Activated effector memory CD4-positive, alpha-beta T cell treated with Interleukin-2 at 50 U/mL for 16 hours (primary cell): ENCODE measurements around the gene INTS2.
"Not testable (repeated sequence)": the region's sequence is repeated elsewhere in the genome, so short reads cannot be mapped to it uniquely, and the experiment has no call there.

Experiments used
- DNase-seq: peaks from one replicate; pipeline ENCODE4 v3.0.0-alpha.2; 2020

INTS2 gene

DNA sequence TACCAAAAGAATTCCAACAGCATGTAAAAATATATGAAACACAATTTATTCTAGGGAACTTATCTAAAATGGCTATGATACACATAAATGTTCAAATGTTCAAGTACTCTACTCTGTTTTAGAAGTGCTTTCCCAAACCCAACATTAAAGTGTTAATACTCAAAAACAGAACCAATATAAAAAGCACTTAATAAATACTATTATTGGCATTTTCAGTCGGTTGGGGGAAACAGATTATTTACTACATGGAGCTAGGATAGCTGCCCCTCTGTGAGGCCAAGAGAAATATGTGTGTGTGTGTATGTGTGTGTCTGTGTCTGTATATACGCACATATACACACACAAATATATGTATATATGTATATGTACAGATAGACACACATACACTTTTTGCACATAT lies 32.4 kb downstream of the INTS2 start:
- no peak for DNase-seq

DNA sequence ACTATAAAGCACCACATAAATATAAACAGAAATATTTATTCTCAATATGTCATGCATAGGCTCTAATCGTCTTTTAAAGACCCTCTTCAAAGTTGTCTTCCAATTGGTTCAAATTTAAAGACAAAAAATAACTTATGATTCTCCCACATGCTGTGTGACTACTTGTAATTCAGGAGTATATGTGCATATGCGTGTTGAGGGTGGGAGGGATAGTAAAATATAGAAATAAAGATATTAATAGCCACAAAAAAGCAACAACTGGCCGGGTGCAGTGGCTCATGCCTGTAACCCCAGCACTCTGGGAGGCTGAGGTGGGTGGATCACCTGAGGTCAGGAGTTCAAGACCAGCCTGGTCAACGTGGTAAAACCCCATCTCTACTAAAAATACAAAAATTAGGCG lies 33.5 kb downstream of the INTS2 start:
- not testable (repeated sequence) for DNase-seq

DNA sequence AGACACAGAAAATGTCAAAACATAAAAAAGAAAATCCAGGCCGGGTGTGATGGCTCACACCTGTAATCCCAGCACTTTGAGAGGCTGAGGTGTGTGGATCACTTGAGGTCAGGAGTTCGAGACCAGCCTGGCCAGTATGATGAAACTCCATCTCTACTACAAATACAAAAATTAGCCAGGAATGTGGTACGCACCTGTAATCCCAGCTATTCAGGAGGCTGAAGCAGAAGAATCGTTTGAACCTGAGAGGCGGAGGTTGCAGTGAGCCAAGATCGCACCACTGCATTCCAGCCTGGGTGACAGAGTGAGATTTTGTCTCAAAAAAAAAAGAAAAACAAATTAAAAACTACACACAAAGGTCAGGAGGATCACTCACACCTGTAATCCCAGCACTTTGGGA lies 40.0 kb downstream of the INTS2 start:
- not testable (repeated sequence) for DNase-seq

DNA sequence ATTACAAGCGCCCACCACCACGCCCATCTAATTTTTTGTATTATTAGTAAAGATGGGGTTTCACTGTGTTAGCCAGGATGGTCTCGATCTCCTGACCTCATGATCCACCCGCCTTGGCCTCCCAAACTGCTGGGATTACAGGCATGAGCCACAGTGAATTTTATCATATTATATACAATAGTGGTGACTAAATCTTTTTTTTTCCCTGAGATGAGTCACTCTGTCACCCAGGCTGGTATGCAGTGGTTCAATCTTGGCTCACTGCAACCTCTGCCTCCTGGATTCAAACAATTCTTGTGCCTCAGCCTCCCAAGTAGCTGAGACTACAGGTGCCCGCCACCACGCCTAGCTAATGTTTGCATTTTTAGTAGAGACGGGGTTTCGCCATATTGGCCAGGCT lies 41.9 kb downstream of the INTS2 start:
- not testable (repeated sequence) for DNase-seq

DNA sequence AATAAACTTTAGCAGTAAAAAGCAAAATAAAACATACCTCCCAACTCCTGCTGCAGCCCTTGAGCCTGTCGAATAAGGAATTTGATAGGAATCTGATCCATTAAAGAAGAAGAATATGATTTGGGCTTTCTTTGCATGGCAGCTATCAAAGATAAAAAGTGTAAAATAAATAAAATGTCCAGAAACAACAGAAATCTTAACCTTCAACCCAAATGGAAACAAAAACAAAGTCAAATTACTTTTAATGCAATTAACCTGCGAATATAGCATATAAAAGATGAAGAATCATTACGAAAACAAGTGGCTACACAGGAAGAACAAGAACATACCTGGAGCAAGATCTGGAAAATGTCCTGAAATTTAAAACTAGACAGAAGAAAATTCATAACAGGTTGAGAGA lies 42.9 kb downstream of the INTS2 start:
- DNase-seq: no peak

DNA sequence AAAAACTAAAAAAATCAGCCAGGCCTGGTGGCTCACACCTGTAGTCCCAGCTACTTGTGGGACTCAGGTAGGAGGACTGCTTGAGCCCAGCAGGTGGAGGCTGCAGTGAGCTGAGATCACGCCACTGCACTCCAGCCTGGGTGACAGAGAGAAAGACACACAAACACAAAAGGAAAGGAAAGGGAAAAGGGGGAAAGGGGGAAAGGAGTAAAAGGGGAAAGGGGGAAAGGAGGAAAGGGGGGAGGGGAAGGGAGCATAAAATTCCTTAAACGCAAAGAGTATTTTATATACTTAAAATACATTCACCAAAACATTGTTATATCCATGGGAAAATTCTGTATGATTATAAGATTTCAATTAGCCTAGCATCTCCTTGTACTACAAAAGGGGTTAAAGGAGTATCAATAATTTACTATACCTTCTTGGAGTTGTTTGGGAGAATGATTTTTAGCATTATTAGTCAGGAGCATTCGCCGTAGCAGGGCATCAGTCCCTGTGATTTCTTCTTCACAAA lies 47.1 kb downstream of the INTS2 start:
- DNase-seq: no peak

DNA sequence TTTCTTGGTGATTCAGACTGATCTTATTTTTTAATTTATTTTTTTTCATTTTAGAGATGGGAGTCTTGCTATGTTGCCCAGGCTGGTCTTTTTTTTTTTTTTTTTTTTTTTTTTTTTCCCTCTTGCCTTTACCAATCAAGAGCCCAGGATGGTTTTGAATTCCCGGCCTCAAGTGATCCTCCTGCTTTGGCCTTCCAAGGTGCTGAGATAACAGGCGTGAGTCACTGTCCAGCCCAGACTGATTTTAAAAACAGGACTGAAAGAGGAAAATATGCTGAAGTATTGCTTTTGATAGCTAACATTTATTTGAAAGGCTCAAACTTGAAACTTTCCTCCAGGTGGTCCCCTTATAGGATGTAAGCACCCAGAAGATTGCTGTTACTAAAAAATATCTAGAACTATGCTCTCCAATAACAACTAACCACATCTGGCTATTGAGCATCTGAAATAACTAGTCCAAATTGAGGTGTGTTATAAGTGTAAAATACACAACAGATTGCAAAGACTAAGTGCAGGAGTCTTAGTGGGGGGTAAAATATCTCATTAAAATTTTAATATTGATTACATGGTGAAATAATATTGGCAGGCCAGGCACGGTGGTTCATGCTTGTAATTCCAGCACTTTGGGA lies 48.7 kb downstream of the INTS2 start:
- no peak for DNase-seq

DNA sequence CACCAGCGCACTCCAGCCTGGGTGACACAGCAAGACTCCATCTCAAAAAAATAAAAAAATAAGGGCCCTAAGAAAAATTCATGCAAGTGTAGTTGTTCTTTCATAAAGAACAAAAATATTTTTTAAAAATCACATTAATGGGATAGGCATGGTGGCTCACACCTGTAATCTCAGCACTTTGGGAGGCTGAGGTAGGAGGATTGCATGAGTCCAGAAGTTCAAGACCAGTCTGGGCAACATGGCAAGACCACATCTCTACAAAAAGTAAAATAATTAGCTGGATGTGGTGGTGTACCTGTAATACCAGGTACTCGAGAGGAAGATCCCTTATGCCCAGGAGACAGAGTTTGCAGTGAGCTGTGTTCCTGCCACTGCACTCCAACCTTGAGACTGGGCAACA lies 49.3 kb downstream of the INTS2 start:
- DNase-seq: no peak

DNA sequence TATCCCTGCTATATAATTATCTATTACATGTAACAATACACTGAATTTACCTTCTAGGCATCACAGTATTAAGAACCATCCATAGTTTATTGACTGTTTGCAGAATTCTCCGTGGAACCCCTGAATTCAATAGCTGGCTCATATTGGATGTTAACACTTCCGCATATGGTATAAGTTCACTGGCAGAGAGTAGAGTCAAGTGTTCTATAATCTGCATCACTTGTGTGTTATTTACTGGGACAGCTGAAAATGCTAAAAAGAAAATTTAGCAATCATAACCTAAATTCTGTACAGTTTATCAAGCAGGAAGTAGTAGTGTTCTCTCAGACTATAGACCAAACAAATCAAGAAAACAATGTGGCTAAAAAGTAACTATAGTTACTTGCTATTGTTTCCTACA lies 49.9 kb downstream of the INTS2 start:
- DNase-seq: no peak

DNA sequence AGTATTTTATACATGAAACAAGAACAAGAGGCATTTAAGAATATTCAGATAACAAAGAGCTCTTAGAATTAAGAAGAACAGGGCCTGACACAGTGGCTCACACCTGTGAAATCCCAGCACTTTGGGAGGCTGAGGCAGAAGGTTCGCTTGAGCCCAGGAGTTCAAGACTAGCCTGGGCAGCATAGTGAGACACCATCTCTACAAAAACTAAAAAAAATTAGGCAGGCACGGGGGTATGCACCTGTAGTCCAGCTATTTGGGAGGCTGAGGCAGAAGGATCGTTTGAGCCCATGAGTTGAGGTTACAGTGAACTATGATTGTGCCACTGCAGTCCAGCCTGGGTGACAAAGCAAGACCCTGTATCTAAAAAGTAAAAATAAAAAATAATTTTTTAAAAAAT lies 52.0 kb downstream of the INTS2 start:
- no peak for DNase-seq

DNA sequence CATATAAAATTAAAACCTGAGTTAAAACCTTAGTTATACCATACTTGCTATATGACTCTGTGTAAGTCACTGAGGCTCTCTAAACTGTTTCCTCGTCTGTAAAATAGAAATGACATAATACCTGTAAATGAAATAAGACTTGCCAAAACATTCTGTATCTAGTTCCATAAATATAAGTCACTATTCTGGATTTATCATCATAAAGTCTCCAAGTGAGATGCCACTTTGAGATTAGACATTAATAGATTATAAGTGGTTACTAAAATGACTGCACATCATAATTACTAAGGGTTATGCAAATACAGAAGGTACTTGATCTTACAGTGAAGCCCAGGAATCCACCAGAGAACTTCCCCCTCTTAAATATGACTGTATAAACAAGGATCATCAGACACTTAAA lies 52.5 kb downstream of the INTS2 start:
- DNase-seq: no peak

DNA sequence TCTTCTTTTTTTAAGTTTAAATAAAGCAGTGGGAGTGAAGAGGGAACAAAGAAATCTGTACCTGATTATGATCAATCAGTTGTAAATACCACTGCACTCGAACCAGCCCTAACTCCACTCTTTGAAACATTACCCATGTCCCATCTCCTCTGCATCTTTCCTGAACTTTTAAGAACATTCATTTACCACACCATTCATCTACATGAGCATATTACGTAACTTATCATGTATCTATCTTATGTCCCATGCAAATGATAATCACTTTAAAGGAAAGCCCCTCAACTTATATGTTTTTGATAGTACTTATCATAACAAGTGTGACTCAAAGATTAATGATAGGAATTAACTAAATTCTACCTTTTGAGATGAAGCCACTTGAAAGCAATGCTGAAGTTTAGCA lies 53.7 kb downstream of the INTS2 start:
- DNase-seq: no peak

DNA sequence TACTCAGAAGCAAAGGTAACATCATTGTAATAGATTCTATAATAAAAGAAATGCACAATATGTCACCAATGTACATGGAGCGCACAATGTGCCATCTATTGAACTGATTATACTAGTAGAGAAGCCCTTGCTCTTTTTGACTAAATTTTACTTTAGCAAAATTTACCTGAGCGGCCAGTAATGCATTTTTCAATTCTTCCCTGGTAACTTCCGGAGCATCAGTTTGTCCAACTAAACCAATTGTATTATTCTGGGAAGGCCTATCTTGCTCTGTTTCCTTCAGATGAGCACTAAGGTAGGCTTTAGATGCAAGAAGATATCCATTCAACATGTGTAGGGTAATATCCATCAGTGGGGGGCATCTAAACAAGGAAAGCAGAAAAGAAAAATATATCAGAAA lies 55.7 kb downstream of the INTS2 start:
- DNase-seq: no peak

DNA sequence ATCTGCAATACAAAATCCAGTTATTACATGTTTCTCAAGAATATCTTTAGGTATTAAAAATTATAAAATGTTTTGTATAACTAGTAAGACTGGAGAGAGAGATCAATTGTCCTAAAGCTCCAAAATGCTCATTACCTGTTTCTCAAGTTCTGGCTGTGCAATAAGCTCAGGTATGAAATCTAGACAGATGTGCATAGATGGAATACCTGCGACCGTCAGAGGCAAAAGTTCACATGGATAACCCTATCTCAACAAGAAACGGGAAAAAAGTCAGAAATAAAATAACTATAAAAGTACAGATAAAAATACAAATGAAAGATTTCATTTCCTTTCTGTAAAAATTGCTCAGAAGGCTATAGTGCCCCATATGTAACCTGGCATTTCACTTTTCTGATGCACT lies 58.6 kb downstream of the INTS2 start:
- no peak for DNase-seq

DNA sequence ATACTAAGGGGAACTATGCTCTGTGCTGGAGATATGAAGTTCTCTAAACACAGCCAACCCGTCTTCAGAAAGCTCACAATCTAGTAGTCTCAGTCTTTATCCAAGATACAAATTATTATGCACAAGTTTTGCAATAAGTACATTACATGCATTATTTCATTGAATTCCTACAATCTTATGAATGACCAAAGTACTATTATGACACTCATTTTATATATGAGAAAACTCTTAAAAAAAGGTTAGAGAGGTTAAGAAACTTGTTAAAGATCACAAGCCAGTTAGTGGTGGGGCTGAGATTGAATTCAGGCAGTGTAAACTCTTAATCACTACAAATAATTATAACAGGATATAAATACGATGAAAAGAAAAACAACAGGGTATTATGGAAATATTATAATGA lies 59.7 kb downstream of the INTS2 start:
- DNase-seq: no peak

DNA sequence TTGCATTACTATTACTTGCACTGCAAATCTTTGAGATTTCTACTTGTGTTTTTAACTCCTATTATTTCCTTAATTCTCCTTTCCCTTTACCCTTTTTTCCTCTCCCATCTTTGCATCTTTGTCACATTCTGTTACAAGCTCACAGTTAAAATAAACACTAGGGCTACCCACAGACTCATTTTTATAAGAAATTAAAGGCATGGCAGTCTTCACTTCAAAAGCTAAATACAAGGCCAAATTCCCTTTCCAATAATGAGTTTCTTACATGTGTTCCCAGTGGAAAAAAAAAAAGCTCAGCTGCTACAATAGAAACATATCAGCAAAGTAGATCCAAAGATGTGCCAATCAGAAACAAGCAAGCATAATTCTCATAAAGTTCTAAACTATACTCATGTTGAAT lies 60.7 kb downstream of the INTS2 start:
- DNase-seq: no peak

DNA sequence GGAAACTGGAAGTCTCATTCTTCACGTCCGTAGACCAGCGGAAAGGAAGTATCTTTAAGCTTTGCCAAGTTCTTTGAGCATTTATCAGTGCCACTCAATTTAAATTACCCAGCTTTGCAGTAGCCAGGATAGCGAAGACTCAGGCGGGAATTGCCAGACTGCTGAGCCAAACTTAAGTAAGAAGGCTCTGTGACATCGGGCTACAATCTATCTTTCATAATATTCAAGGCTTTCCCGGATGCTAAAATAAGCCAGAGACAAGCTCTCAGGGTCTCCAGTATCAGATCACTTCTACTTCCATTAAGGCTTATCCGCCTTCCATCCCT lies 64.0 kb downstream of the INTS2 start:
- no peak for DNase-seq

DNA sequence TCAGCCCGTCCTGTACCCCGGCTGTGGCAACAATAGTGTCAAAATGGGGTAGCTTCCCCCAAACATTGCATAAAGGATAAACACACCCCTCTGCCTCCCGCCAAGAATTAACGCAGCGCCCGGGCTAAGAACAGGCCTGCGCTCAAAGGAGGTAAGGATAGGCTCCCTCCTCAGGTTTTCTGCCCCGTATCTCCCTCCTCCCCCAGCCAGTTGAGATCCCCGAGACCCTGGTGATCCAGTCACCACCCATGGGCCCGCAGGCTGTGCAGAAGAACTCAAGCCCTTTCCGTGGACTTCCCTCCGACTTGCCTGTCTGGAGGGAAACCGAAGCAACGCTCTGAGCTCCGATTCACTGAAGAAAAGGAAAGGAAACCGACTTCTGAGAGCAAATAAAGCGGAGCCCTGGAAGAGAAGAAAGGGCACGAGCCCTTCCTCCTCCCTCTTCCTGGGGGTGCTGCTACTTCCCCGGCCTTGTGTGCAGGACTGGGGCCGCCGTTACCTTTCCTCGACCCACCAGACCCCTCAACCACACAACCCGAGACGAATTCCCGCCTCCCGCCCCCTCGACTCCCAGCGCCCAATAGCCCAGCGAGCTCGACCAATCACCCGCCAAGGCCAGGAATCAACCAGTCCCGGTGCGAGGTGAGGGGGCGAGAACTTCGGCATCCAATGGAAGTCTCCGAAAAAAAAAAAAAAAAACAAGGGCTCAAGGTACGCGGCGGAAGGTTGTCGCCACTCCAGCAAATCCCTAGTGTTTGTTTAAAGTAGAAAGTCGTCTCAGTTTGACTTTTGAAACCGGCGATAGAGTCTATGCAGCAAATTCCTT lies 64.6 kb downstream of the INTS2 start, which contains the start of gene BRIP1:
BRIP1 (minus strand) TSS at position 554 of the 826 bp plus-strand sequence. CDS start 1,989 bp downstream, outside the sequence.
- peak; percentile 83 for DNase-seq

DNA sequence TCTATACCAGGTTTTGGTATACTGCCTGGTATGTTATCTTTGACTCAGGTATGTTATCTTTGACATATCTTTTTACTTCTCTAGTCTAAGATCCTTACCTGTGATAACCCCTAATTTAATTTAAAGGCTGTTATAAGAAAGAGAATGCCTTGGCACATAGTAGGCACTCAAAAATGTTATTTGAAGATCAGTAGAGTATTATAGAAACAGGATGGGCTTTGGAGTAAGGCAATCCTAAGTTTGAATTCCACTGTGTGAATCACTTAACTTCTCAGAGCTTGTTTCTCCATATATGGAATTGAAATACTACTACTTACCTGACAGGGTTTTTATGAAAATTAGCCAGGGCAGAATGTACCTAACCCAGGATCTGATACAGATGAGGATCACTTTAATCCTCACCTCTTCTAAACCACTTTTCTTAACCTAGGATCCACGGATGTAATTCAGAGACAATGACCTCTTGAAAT lies 65.6 kb downstream of the INTS2 start:
- no peak for DNase-seq

DNA sequence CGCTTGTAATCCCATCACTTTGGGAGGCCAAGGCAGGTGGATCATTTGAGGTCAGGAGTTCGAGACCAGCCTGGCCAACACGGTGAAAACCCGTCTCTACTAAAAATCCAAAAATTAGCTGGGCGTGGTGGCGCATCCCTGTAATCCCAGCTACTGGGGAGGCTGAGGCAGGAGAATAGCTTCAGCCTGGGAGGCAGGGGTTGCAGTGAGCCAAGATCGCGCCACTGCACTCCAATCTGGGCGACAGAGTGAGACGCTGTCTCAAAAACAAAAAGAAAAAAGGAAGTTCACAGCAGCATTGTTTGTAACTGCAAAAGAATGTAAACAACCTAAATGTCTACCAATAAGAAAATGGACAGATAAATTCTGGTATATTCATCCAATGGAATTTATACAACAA lies 67.4 kb downstream of the INTS2 start:
- not testable (repeated sequence) for DNase-seq

DNA sequence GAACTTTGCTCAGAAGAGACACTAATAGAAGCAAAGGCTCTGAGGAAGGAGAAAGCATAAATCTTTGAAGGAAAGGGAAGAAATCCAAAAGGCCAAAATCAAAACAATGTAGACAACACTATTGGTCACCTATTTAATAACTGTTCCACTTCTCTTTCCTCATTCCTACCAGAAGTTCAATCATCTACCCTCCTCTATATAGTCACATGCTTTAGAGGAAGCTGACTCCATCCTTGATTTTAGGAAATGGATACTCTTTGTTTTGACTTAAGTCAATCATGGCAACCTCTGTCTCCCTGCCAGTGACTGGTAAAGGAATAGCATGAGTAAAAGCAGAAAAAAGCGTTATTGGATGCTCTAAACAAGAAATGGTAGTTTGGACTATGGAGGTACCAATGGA lies 71.7 kb downstream of the INTS2 start:
- no peak for DNase-seq

DNA sequence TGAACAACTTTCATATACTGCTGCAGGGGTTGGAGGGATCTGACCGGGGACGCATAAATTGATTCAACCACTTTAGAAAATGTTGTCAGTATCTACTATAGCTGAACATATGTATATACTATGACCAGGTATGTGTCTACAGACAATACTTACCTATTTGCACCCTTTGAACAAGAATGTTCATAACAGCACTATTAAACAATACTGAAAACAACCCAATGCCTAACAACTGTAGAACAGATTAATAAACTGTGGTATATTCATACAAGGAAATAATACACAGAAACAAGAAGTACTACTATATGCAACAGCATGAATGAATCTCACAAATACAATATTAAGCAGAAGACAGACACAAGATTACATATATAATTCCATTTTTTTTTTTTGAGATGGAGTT lies 74.9 kb downstream of the INTS2 start:
- no peak for DNase-seq

DNA sequence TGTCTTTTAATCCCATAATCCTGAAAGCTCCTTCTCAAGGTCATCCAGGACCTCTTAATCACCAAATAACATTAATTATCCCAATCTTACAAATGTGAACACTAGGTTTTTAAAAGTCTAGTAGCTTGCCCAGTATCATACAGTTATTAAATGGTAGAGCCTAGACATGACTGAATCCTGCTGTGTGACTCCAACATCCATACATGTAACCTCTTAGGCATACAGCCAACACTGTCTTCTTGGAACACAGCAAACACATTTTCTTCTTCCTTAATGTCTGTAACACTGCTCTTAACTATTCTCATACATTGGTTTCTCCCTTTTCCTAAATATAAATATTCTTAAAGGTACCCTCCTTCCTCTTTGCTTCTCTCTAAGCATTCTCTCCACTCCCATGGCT lies 78.1 kb downstream of the INTS2 start:
- DNase-seq: no peak

DNA sequence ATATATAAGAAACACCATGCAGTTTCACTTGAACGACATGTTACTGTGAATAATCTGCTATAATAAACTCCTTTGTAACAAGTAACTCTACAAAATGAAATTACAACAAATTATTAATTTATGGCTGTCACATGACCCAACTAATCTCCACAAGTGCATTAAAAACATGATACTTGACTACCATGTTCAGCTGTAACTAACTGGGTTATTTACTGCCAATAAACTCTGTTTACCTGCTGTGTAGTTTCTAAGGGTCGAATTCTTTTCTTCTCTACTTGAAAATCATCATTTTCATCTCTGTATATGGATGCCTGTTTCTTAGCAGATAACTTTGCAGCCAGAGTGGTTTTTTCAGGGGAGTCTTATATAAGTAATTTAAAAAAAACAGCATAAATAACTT lies 78.9 kb downstream of the INTS2 start:
- DNase-seq: no peak

DNA sequence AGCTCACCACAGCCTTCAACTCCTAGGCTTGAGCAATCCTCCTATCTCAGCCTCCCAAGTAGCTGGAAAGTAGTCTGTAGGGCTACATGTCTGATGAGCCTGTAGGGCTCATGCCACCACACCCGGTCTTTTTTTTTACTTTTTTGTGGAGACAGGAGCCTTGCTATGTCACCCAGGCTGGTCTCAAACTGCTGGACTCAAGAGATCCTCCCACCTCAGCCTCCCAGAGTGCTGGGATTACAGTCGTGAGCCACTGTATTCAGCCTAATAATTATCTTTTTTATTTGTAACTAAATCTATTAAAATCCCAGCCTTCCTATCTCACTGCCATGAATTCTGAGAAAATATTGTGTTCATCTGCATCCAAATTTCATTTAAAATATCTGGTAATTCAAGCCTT lies 79.5 kb downstream of the INTS2 start:
- no peak for DNase-seq
